ENCODE measurements around the gene NHLRC3. TPM values are rescaled to one million over a fixed set of nuclear protein-coding genes. Genes with fewer than 3 reads are reported as not detected.
A peak's percentile ranks its signal among the peaks of the same experiment; 100 is the strongest.

The NHLRC3 gene
- polyA plus RNA-seq, 2 of the 4 experiments (the other 2 are of a cell fraction): 8.2 to 13.7 TPM

GRCh38 chr13:39051157-39051556 lies 12.9 kb downstream of the NHLRC3 start (continued):
- TF ChIP-seq CTCF (IDR thresholded peaks at IDR 0.05): peak; percentile 45
- TF ChIP-seq MAX (IDR thresholded peaks at IDR 0.05): no peak
- TF ChIP-seq E2F6 (IDR thresholded peaks at IDR 0.05; ENCODE audit: borderline replicate concordance, low read depth): no peak
- TF ChIP-seq POLR2AphosphoS2 (conservative IDR thresholded peaks at IDR 0.05; ENCODE audit: low read length): no peak

GRCh38 chr13:39052944-39053343 lies 14.7 kb downstream of the NHLRC3 start:
- FAIRE-seq (no peak), ATAC-seq (no peak), DNase-seq (ENCODE audit: low read depth in 1 of 2, low spot score in 1 of 2) (no peak)
- Histone ChIP-seq H3K4me1 (no peaks in the 10 kb centered on the region), H3K4me3 (no peak overlapping the region), H3K27ac (no peak overlapping the region), H3K4me2 (no peak overlapping the region), H3K9me3 (no peaks in the 10 kb centered on the region)
- CTCF ChIA-PET: interaction anchor here (0.9 kb wide), 1 partner anchor 563 kb away, joined by 3 read pairs; no protein-coding TSS in a partner anchor
- TF ChIP-seq CHD4 (IDR thresholded peaks at IDR 0.05; ENCODE audit: borderline replicate concordance): no peak
- no peak for TF ChIP-seq BCL3 (IDR thresholded peaks at IDR 0.05)
- TF ChIP-seq MAZ (IDR thresholded peaks at IDR 0.05; ENCODE audit: borderline replicate concordance, low read depth, low read length): no peak
- no peak for TF ChIP-seq ZFP36 (IDR thresholded peaks at IDR 0.05; ENCODE audit: borderline replicate concordance, partially characterized antibody)
- TF ChIP-seq NR3C1 (IDR thresholded peaks at IDR 0.05): no peak
- no peak for TF ChIP-seq POLR2A (IDR thresholded peaks at IDR 0.05; ENCODE audit: low read length)
- no peak for TF ChIP-seq ELK1 (IDR thresholded peaks at IDR 0.05; ENCODE audit: low read depth, low read length)
- no peak for TF ChIP-seq EHMT2 (IDR thresholded peaks at IDR 0.05; ENCODE audit: low read depth)
- no peak for TF ChIP-seq SMC3 (IDR thresholded peaks at IDR 0.05)
- TF ChIP-seq CHD2 (IDR thresholded peaks at IDR 0.05; ENCODE audit: low read length, partially characterized antibody): no peak
- no peak for TF ChIP-seq RCOR1 (IDR thresholded peaks at IDR 0.05; ENCODE audit: low read depth, low read length)
- TF ChIP-seq ATOH8 (CRISPR knock-in tag; IDR thresholded peaks at IDR 0.05; ENCODE audit: low read depth): no peak
- no peak for TF ChIP-seq HDAC2 (IDR thresholded peaks at IDR 0.05)
- TF ChIP-seq HMGXB4 (CRISPR knock-in tag; IDR thresholded peaks at IDR 0.05; ENCODE audit: borderline replicate concordance): no peak
- TF ChIP-seq ZNF302 (CRISPR knock-in tag; IDR thresholded peaks at IDR 0.05): no peak
- no peak for TF ChIP-seq NPAS2 (CRISPR knock-in tag; IDR thresholded peaks at IDR 0.05; ENCODE audit: borderline replicate concordance)
- TF ChIP-seq EHF (CRISPR knock-in tag; IDR thresholded peaks at IDR 0.05): no peak
- POLR2A ChIA-PET: no interaction called here
- 70% methylated on average over 6 of the region's 6 CpGs for WGBS (ENCODE audit: missing lambda C conversion rate)

Data from A549 (cell line).